GM21786 (cell line): ENCODE measurements around the gene AKT3.

Source experiments
- ATAC-seq: cut with Tn5 transposase; IDR thresholded peaks from one replicate; pipeline ENCODE4 v1.9.1; 2021; ENCODE audit not compliant: unreplicated experiment

The AKT3 gene

DNA sequence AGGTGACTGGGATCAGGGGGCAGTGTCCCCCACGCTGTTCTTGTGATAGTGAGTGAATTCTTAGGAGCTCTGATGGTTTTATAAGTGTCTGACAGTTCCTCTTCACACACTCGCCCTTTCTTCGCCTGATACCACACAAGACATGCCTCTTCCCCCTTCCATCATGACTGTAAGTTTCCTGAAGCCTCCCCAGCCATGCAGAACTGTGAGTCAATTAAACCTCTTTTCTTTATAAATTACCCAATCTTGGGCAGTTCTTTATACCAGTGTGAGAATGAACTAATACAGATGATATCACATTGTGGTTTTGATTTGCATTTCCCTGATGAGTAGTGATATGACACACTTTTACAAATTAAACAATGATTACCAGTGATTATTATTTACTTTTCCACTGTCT, 229.9 kb downstream of the AKT3 start:
- ATAC-seq: no peak

DNA sequence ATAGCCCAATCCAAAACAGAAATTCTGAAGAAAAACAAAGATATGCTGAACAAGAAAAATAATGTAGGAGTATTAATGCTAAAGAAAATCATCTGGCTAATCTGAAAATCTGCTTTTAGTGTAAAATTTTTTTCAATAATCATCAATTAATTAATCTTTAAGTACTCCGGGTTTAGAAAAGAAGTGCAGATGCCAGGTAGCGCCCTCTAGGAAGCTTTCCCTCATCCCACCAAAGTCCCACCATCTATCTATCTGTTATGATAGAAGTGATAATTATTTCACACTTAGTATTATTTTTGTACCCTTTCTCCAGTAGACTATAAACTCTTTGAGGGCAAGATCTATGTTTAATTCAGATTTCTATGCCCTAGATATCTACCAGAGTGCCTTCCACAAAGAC, 240.3 kb downstream of the AKT3 start:
- no peak for ATAC-seq

DNA sequence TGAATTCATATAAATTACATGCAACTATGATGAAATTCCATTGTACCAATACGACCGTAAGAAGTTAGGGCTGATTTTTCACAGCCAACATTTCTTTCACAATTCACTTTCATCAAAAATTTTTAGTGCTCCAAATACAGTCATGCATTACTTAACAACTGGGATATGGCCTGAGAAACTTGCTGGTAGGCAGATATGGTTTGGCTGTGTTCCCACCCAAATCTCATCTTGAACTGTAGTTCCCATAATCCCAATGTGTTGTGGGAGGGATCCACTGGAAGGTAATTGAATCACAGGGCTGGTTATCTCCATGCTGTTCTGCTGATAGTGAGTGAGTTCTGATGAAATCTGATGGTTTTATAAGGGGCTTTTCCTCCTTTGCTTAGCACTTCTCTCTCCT, 244.4 kb downstream of the AKT3 start:
- no peak for ATAC-seq

GRCh38 chr1:243601720-243602119, 248.3 kb downstream of the AKT3 start:
- no peak for ATAC-seq

DNA sequence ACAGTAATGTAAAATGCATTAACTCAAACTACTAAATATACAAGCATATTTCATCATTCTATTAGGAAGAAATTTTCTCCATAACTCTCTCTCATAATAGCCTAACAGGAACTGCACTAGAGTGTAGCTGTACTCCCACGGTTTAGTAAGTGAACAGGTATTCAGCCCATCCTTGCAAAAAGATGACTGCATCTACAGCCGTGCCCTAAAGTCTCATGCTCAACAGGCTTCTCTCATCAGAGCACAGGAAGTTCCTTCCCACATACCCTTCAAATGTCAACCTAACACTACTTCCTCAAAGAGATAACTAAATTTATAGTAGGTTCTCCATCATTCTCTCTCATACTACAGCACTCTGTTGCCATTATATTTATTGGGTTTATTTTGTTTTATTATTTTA, 251.6 kb downstream of the AKT3 start:
- peak; percentile 21 for ATAC-seq

- no peak for ATAC-seq
Measured at GRCh38 chr1:243597383-243597782, 252.7 kb downstream of the AKT3 start.

DNA sequence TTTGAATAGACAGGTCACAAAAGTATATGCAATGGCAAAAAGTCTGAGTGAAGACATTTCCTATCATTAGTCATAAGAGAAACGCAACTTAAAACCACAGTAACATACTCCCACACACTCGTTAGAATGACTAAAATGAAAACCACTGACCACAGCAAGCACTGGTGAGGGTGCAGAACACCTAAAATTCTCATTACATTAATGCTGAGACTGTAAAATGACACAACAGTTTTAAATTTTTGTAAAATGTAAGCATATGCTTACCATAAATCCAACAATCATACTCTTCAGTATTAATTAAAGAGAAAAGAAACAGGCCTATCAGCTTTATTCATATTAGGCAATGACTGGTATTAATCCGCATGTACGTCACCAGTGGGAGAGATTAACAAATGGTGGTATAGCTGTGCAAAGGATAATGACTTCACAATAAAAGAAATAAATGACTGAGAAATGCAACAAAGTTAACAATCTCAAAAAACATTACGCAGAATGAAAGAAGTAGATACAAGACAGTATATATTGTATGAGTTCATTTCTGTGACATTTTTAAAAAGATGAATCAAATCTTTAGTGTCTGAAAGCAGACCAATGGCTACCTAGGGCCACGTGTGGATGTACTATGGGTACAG, 253.5 kb downstream of the AKT3 start:
- peak; percentile 99 for ATAC-seq

GRCh38 chr1:243595527-243596210, 254.4 kb downstream of the AKT3 start:
- peak; percentile 2 for ATAC-seq

GRCh38 chr1:243594455-243594854, 255.6 kb downstream of the AKT3 start:
- no peak for ATAC-seq

- ATAC-seq: peak; percentile 77
Measured at GRCh38 chr1:243589286-243589685, 260.8 kb downstream of the AKT3 start.

- ATAC-seq: peak; percentile 93
Measured at GRCh38 chr1:243587823-243588560, 262.1 kb downstream of the AKT3 start.

DNA sequence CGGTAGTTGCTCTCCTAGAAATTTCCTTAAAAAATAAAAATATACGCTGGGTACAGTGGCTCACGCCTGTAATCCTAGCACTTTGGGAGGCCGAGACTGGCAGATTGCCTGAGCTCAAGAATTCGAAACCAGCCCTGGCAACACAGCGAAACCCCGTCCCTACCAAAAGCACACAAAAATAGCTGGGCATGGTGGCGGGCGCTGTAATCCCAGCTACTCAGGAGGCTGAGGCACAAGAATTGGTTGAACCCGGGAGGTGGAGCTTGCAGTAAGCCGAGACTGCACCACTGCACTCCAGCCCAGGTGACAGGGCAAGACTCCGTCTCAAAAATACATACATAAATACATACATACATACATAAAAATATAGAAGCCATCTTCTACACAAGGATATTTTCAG, 262.8 kb downstream of the AKT3 start:
- ATAC-seq: no peak

GRCh38 chr1:243585982-243586381, 264.1 kb downstream of the AKT3 start:
- ATAC-seq: no peak

GRCh38 chr1:243582326-243582725, 267.7 kb downstream of the AKT3 start:
- ATAC-seq: no peak

GRCh38 chr1:243580984-243581383, 269.1 kb downstream of the AKT3 start:
- ATAC-seq: no peak

- no peak for ATAC-seq
Measured at GRCh38 chr1:243580072-243580471, 270.0 kb downstream of the AKT3 start.

- ATAC-seq: no peak
Measured at GRCh38 chr1:243575070-243575469, 275.0 kb downstream of the AKT3 start.

DNA sequence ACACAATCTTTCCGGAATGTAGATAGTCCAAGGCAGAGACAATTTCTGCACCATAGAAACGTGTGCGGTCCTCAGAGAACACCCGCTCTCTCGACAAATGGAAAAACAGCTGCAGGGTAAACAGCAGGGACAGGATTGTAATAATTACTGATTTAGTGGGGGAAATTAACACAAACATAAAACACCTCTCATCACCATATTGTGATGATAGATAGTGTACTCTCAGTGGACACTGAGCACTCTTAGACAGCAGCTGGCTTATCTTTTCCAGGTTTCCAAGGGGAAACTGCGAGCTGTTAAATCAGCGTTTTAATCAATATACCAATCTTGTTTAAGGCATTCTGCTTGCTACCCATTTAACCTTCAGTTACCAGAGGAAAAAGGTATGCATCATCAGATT, 277.1 kb downstream of the AKT3 start:
- no peak for ATAC-seq

DNA sequence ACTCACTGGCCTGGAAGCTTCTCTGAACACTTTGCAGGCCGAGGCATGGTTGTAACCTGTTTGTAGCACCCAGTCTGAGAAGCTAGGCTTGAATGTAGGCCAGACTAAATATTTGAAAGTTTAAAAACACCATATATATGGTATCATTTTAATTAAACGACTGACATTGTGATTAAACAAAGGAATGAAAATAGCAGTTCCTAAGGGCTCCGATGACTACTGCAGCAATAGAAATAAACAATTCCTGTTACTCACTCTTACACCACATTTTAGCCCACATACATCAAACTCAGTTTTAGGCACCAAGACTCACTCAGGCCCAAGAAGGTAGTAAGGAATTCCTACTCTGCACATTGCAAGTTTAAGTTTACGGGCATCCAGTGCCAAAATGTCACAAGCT, 281.2 kb downstream of the AKT3 start:
- ATAC-seq: no peak

DNA sequence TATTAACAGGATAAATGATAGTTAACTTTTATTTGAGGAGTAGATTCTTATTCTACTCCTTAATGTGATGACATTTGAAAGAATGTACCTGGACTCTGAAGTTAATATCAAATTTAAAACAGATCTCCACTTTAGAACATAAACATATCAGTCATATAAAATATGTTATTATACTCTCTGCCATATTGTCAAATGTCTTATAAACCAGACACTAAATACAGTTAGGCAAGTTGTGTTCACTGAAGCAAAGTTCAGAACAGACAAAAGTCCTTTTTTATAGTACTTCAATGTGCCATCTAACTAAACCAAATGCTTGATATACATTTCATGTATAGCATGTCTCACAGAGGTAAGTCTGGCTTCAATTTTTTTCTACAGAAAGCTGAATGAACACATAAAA, 285.2 kb downstream of the AKT3 start:
- ATAC-seq: no peak

- no peak for ATAC-seq
Measured at GRCh38 chr1:243563732-243564131, 286.3 kb downstream of the AKT3 start.

GRCh38 chr1:243562473-243562872, 287.6 kb downstream of the AKT3 start:
- ATAC-seq: no peak
